IPS-18a (cell line): Measurements from ENCODE around the gene PRICKLE1.

ENCODE experiments used
- H3K27ac ChIP-seq: one replicate; pipeline ENCODE4 v1.5.1; 2013; ENCODE audit warnings: low read length
- H3K27me3 ChIP-seq: one replicate; pipeline ENCODE4 v1.6.1; 2013; ENCODE audit warnings: mild to moderate bottlenecking, low read length; ENCODE audit not compliant: control insufficient read depth, insufficient read depth
- H3K36me3 ChIP-seq: one replicate; pipeline ENCODE4 v1.6.1; 2013; ENCODE audit warnings: low read depth, low read length; ENCODE audit not compliant: control insufficient read depth
- H3K4me1 ChIP-seq: one replicate; pipeline ENCODE4 v1.6.1; 2013; ENCODE audit warnings: low read depth, low read length; ENCODE audit not compliant: control insufficient read depth
- H3K4me3 ChIP-seq: one replicate; pipeline ENCODE4 v1.5.1; 2013; ENCODE audit warnings: low read length
- H3K9ac ChIP-seq: one replicate; pipeline ENCODE4 v1.6.1; 2013; ENCODE audit warnings: mild to moderate bottlenecking, low read length, moderate library complexity
- H3K9me3 ChIP-seq: one replicate; pipeline ENCODE4 v1.6.1; 2013; ENCODE audit warnings: low read depth, low read length; ENCODE audit not compliant: control insufficient read depth

Gene PRICKLE1

GRCh38 chr12:42409471-42409870 lies 180.1 kb downstream of the PRICKLE1 start:
- H3K9me3 ChIP-seq: no peaks in the 10 kb centered on the region
- H3K27me3 ChIP-seq: no peaks in the 10 kb centered on the region
- no peak overlapping the region for H3K9ac ChIP-seq
- no peak overlapping the region for H3K4me3 ChIP-seq
- no peak overlapping the region for H3K27ac ChIP-seq
- no peaks in the 10 kb centered on the region for H3K36me3 ChIP-seq
- no peaks in the 10 kb centered on the region for H3K4me1 ChIP-seq

GRCh38 chr12:42407306-42407705 lies 182.2 kb downstream of the PRICKLE1 start:
- Histone ChIP-seq H3K4me3 (no peak overlapping the region), H3K9ac (no peak overlapping the region), H3K4me1 (no peaks in the 10 kb centered on the region), H3K9me3 (no peaks in the 10 kb centered on the region), H3K27ac (no peak overlapping the region), H3K36me3 (peaks cover 8% of the 10 kb centered on the region), H3K27me3 (no peaks in the 10 kb centered on the region)
